Memory B cell (primary cell): Measurements from ENCODE around the gene CAMTA1.
"Not testable (repeated sequence)": the region's sequence is repeated elsewhere in the genome, so short reads cannot be mapped to it uniquely, and the experiment has no call there.

Experiments used
- ATAC-seq: fragments of 150-1000 bp; cut with Tn5 transposase; 2 replicates; pipeline ENCODE4 v1.10.0; 2021; ENCODE audit warnings: low read depth, mild to moderate bottlenecking, moderate library complexity
- DNase-seq, 2 donors: peaks; one replicate each; pipeline ENCODE4 v3.0.0; 2022; ENCODE audit warnings: low spot score in 2 of 2
- H3K27ac Mint-ChIP-seq: one replicate; pipeline ENCODE4 v1.8.0; 2022; ENCODE audit warnings: mild to moderate bottlenecking, moderate library complexity, mixed read lengths
- H3K27me3 Mint-ChIP-seq: one replicate; pipeline ENCODE4 v1.8.0; 2022; ENCODE audit warnings: mixed read lengths
- H3K36me3 Mint-ChIP-seq: one replicate; pipeline ENCODE4 v1.8.0; 2022; ENCODE audit warnings: mild to moderate bottlenecking, mixed read lengths
- H3K4me1 Mint-ChIP-seq: one replicate; pipeline ENCODE4 v1.8.0; 2022; ENCODE audit warnings: mixed read lengths
- H3K4me3 Mint-ChIP-seq: one replicate; pipeline ENCODE4 v1.8.0; 2022; ENCODE audit warnings: mild to moderate bottlenecking, moderate library complexity, mixed read lengths
- H3K9me3 Mint-ChIP-seq: one replicate; pipeline ENCODE4 v1.8.0; 2022; ENCODE audit warnings: mixed read lengths

CAMTA1 gene

GRCh38 chr1:6911021-6911941 lies 126.0 kb downstream of the CAMTA1 start:
- peaks cover 3% of the 10 kb centered on the region for H3K36me3 Mint-ChIP-seq
- no peak overlapping the region for H3K27ac Mint-ChIP-seq
- DNase-seq (no peak), ATAC-seq (no peak)
- H3K9me3 Mint-ChIP-seq = peaks cover 2% of the 10 kb centered on the region
- H3K27me3 Mint-ChIP-seq = peaks cover 12% of the 10 kb centered on the region
- no peak overlapping the region for H3K4me3 Mint-ChIP-seq
- no peaks in the 10 kb centered on the region for H3K4me1 Mint-ChIP-seq

GRCh38 chr1:6911974-6912373 lies 126.7 kb downstream of the CAMTA1 start:
- Mint-ChIP-seq H3K36me3 (peaks cover 3% of the 10 kb centered on the region), H3K4me1 (no peaks in the 10 kb centered on the region), H3K27me3 (peaks cover 18% of the 10 kb centered on the region), H3K9me3 (peaks cover 2% of the 10 kb centered on the region), H3K4me3 (no peak overlapping the region), H3K27ac (no peak overlapping the region)
- DNase-seq (no peak), ATAC-seq (no peak)

DNA sequence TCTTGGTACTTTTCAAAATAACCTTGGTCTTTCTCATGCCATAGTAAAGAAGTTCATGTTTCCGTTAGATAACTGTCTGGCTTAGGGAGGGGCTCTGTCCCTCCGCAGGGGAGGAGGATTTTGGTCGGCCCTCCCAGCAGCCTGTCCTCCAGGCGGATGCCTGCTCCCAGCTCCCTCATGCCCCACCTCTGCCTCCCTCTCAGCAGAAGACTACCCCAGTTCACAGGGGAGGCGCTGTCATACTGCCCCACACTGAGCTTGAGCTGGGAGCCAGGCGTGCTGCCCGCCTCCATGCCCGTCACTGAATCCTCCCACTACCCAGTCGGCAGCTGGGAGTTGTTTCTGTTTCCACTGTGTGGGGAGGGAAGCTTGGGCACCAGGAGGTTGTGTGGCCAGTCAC lies 127.3 kb downstream of the CAMTA1 start:
- no peak overlapping the region for H3K4me3 Mint-ChIP-seq
- H3K27me3 Mint-ChIP-seq = peaks cover 23% of the 10 kb centered on the region
- DNase-seq (no peak), ATAC-seq (no peak)
- peaks cover 2% of the 10 kb centered on the region for H3K9me3 Mint-ChIP-seq
- H3K27ac Mint-ChIP-seq = no peak overlapping the region
- no peaks in the 10 kb centered on the region for H3K4me1 Mint-ChIP-seq
- peaks cover 3% of the 10 kb centered on the region for H3K36me3 Mint-ChIP-seq

GRCh38 chr1:6913086-6913485 lies 127.8 kb downstream of the CAMTA1 start:
- ATAC-seq = no peak
- Mint-ChIP-seq H3K27me3 (peaks cover 23% of the 10 kb centered on the region), H3K27ac (no peak overlapping the region), H3K9me3 (peaks cover 2% of the 10 kb centered on the region), H3K4me1 (no peaks in the 10 kb centered on the region), H3K36me3 (peaks cover 3% of the 10 kb centered on the region), H3K4me3 (no peak overlapping the region)
- DNase-seq = no peak

- Mint-ChIP-seq H3K4me1 (no peaks in the 10 kb centered on the region), H3K36me3 (peaks cover 3% of the 10 kb centered on the region), H3K4me3 (no peak overlapping the region), H3K9me3 (peaks cover 2% of the 10 kb centered on the region), H3K27ac (no peak overlapping the region), H3K27me3 (peaks cover 22% of the 10 kb centered on the region)
- ATAC-seq = no peak
- no peak for DNase-seq
These were observed 129.5 kb downstream of the CAMTA1 start for GRCh38 chr1:6914706-6915105.

- H3K4me1 Mint-ChIP-seq = no peaks in the 10 kb centered on the region
- ATAC-seq (no peak), DNase-seq (no peak)
- H3K4me3 Mint-ChIP-seq = no peak overlapping the region
- H3K27ac Mint-ChIP-seq = no peak overlapping the region
- H3K36me3 Mint-ChIP-seq = peaks cover 3% of the 10 kb centered on the region
- H3K9me3 Mint-ChIP-seq = peaks cover 2% of the 10 kb centered on the region
- peaks cover 19% of the 10 kb centered on the region for H3K27me3 Mint-ChIP-seq
These were observed 130.8 kb downstream of the CAMTA1 start for GRCh38 chr1:6915999-6916565.

GRCh38 chr1:6917067-6917466 lies 131.8 kb downstream of the CAMTA1 start:
- ATAC-seq (no peak), DNase-seq (no peak)
- Mint-ChIP-seq H3K4me1 (no peaks in the 10 kb centered on the region), H3K9me3 (peaks cover 7% of the 10 kb centered on the region), H3K4me3 (no peak overlapping the region), H3K36me3 (peaks cover 3% of the 10 kb centered on the region), H3K27me3 (peaks cover 19% of the 10 kb centered on the region), H3K27ac (no peak overlapping the region)

DNA sequence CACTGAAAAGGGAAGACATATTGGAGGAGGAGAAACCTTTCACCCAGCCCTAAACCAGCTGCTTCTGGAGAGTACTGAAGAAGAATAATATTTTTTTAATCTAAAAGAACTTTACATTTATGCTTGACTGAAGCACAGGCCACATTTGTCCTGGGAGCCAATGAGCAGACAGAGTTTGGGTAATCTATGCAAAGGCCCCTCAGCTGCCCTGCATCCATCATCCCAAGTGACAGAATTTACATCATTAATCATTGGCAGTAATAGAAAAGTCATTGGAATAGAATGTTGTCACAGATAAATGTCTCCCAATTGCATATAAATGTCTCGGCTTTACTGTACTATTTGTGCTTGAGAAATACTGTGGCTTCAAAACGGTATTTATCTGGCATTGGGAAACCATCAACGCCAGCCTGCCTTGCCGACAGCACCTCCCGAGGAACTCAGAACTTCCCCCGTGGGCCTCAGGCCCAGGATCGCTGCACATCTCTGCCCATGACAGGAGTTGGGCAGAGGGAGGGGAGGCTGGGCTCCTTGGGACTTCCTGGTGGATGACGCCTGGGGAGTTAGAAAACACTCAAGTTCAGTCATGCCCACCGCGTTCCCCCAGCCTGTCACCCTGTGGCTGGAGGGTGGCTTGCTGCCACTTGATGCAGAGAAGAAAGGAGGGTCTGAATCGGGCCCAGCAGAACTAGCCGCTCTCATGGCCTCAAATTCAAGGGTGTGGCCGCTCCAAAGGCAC lies 133.1 kb downstream of the CAMTA1 start:
- Mint-ChIP-seq H3K4me1 (no peaks in the 10 kb centered on the region), H3K36me3 (peaks cover 3% of the 10 kb centered on the region), H3K27ac (no peak overlapping the region), H3K27me3 (peaks cover 19% of the 10 kb centered on the region), H3K4me3 (no peak overlapping the region), H3K9me3 (peaks cover 7% of the 10 kb centered on the region)
- DNase-seq = no peak
- ATAC-seq = no peak

DNA sequence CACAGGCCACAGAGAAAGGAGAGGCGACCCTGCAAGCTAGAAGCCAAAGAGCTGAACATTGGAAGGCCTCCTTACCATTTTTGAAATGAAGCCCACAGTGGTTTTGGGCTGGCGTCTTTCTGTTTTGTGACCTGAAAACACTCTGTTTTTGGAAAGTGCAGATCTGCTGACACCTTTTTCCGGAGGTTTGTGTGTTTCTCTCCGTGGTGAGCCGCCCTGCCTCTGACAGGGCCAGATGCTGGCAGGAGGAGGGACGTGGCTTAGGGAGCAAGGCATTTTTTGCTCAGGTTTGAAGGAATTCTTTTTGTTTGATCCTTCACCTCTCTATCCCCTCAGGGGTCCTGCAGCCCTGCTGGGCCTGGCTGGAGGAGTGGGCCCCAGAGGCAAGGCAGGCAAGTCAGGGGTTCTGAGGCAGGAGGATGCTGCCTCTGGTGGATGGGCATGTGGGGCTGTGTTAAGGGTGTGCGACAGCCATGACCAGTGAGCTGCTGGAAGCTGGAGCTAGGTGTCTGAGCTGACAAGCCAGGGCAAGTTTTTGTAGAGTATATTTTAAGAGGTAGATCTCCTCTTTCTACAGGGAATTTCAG lies 133.8 kb downstream of the CAMTA1 start:
- ATAC-seq = no peak
- Mint-ChIP-seq H3K27me3 (peaks cover 17% of the 10 kb centered on the region), H3K4me3 (no peak overlapping the region), H3K4me1 (no peaks in the 10 kb centered on the region), H3K36me3 (no peaks in the 10 kb centered on the region), H3K27ac (no peak overlapping the region), H3K9me3 (peaks cover 4% of the 10 kb centered on the region)
- DNase-seq = no peak

- not testable (repeated sequence) for H3K27ac Mint-ChIP-seq, DNase-seq, H3K4me1 Mint-ChIP-seq, H3K4me3 Mint-ChIP-seq, H3K36me3 Mint-ChIP-seq, H3K9me3 Mint-ChIP-seq, ATAC-seq
- H3K27me3 Mint-ChIP-seq = peaks cover 19% of the 10 kb centered on the region
These were observed 136.3 kb downstream of the CAMTA1 start for GRCh38 chr1:6921506-6921905.

GRCh38 chr1:6922096-6922931 lies 137.1 kb downstream of the CAMTA1 start:
- ATAC-seq (no peak), DNase-seq (no peak)
- H3K4me1 Mint-ChIP-seq = no peaks in the 10 kb centered on the region
- H3K36me3 Mint-ChIP-seq = no peaks in the 10 kb centered on the region
- no peak overlapping the region for H3K4me3 Mint-ChIP-seq
- H3K27ac Mint-ChIP-seq = no peak overlapping the region
- H3K27me3 Mint-ChIP-seq = peaks cover 13% of the 10 kb centered on the region
- peaks cover 4% of the 10 kb centered on the region for H3K9me3 Mint-ChIP-seq

DNA sequence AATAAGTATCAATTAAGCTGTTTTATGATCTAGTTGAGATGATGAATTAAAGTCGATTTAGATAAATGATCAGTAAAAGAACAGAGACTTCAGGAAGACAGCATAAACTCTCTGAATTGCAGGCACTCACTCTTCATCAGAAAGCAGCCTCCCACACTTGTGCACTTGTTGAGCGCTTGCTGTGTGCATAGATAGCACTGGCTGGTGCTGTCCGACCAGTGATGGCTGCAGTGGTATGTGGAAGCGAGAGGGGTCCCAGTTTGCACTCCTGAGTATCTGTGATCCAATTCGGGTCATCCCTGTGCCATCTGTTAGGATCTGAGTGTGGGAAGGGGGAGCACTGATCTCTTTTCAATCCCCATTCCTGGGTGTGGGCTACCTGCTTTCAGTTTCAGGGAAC lies 137.8 kb downstream of the CAMTA1 start:
- H3K27ac Mint-ChIP-seq = no peak overlapping the region
- no peak for DNase-seq
- no peak overlapping the region for H3K4me3 Mint-ChIP-seq
- no peaks in the 10 kb centered on the region for H3K36me3 Mint-ChIP-seq
- H3K4me1 Mint-ChIP-seq = no peaks in the 10 kb centered on the region
- peaks cover 11% of the 10 kb centered on the region for H3K27me3 Mint-ChIP-seq
- ATAC-seq = no peak
- H3K9me3 Mint-ChIP-seq = peaks cover 4% of the 10 kb centered on the region

GRCh38 chr1:6923416-6923815 lies 138.2 kb downstream of the CAMTA1 start:
- peaks cover 11% of the 10 kb centered on the region for H3K27me3 Mint-ChIP-seq
- no peaks in the 10 kb centered on the region for H3K36me3 Mint-ChIP-seq
- ATAC-seq (no peak), DNase-seq (no peak)
- H3K27ac Mint-ChIP-seq = no peak overlapping the region
- no peaks in the 10 kb centered on the region for H3K4me1 Mint-ChIP-seq
- H3K9me3 Mint-ChIP-seq = peaks cover 4% of the 10 kb centered on the region
- H3K4me3 Mint-ChIP-seq = no peak overlapping the region
